SW 1271 (cell line): ENCODE data around the gene GIGYF1.
"Not testable (repeated sequence)": the region's sequence is repeated elsewhere in the genome, so short reads cannot be mapped to it uniquely, and the experiment has no call there.

Source experiments
- DNase-seq, 2 experiments: peaks; one replicate each; lab custom pipeline; 2025; lab: John Stamatoyannopoulos, UW

GIGYF1 gene

GRCh38 chr7:100706672-100707311 lies 12.7 kb upstream of the GIGYF1 start:
- DNase-seq: no peak

GRCh38 chr7:100705753-100706671 lies 12.0 kb upstream of the GIGYF1 start, which contains the start of gene POP7:
TSS of gene POP7 (plus strand) at chr7:100706121. CDS start at chr7:100706831, 710 bp downstream.
- peak; percentile 92 to 95 for DNase-seq

- peak in 1 of 2 experiments; percentile 84 for DNase-seq
Observed at GRCh38 chr7:100705320-100705752, 11.3 kb upstream of the GIGYF1 start.

GRCh38 chr7:100701089-100701488 lies 7.0 kb upstream of the GIGYF1 start:
- DNase-seq: not testable (repeated sequence)

GRCh38 chr7:100699018-100699417 lies 5.0 kb upstream of the GIGYF1 start:
- no peak for DNase-seq

GRCh38 chr7:100696123-100696521 lies 2.1 kb upstream of the GIGYF1 start:
- no peak for DNase-seq

- no peak for DNase-seq
Observed at GRCh38 chr7:100693312-100694097, 545 bp downstream of the GIGYF1 start.

- no peak for DNase-seq
Observed at GRCh38 chr7:100692578-100692961, 1.5 kb downstream of the GIGYF1 start.

- DNase-seq: peak in 1 of 2 experiments; percentile 19
Observed at GRCh38 chr7:100691676-100692577, 2.1 kb downstream of the GIGYF1 start.

- no peak for DNase-seq
Observed at GRCh38 chr7:100689230-100690135, 4.6 kb downstream of the GIGYF1 start.

- DNase-seq: no peak
Observed at GRCh38 chr7:100688326-100688860, 5.7 kb downstream of the GIGYF1 start.

GRCh38 chr7:100687751-100688300 lies 6.2 kb downstream of the GIGYF1 start:
- no peak for DNase-seq

GRCh38 chr7:100687261-100687660 lies 6.8 kb downstream of the GIGYF1 start:
- DNase-seq: no peak

- no peak for DNase-seq
Observed at GRCh38 chr7:100686822-100687211, 7.2 kb downstream of the GIGYF1 start.

GRCh38 chr7:100686201-100686821 lies 7.7 kb downstream of the GIGYF1 start:
- no peak for DNase-seq

GRCh38 chr7:100685631-100686145 lies 8.4 kb downstream of the GIGYF1 start:
- no peak for DNase-seq

- DNase-seq: no peak
Observed at GRCh38 chr7:100685049-100685605, 8.9 kb downstream of the GIGYF1 start.

- no peak for DNase-seq
Observed at GRCh38 chr7:100684534-100685042, 9.5 kb downstream of the GIGYF1 start.
